GM20000 (cell line): ENCODE results near the gene DAW1.

Experiments used
- DNase-seq: peaks from one replicate; pipeline ENCODE4 v3.0.0; 2012; ENCODE audit warnings: low spot score
- TF ChIP-seq, protein P1 (sequence below): IDR thresholded peaks from 2 replicates; pipeline ENCODE4 v1.5.1; 2012; ENCODE audit warnings: mild to moderate bottlenecking, control low read depth; ENCODE audit errors: extremely low read depth, missing control alignments

DAW1 gene

DNA sequence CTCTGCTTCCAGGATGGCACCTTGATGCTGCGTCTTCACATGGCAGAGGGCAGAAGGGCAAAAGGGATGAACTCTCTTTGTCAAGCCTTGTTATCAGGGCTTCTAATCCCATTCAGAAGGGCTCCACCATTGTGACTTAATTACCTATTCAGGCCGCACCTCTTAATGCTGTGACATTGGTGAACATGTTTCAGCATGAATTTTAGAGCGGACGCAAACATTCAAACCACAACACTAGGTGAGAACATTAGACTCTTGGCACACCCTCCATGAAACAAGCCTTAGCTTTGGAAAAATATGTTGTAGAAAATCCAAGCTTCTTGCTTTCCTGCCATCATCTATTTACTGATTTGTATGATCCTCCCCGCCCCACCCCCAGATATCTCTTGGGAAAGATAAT lies 17.9 kb downstream of the DAW1 start:
- TF ChIP-seq, protein P1, sequence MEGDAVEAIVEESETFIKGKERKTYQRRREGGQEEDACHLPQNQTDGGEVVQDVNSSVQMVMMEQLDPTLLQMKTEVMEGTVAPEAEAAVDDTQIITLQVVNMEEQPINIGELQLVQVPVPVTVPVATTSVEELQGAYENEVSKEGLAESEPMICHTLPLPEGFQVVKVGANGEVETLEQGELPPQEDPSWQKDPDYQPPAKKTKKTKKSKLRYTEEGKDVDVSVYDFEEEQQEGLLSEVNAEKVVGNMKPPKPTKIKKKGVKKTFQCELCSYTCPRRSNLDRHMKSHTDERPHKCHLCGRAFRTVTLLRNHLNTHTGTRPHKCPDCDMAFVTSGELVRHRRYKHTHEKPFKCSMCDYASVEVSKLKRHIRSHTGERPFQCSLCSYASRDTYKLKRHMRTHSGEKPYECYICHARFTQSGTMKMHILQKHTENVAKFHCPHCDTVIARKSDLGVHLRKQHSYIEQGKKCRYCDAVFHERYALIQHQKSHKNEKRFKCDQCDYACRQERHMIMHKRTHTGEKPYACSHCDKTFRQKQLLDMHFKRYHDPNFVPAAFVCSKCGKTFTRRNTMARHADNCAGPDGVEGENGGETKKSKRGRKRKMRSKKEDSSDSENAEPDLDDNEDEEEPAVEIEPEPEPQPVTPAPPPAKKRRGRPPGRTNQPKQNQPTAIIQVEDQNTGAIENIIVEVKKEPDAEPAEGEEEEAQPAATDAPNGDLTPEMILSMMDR = no peak
- DNase-seq = no peak

DNA sequence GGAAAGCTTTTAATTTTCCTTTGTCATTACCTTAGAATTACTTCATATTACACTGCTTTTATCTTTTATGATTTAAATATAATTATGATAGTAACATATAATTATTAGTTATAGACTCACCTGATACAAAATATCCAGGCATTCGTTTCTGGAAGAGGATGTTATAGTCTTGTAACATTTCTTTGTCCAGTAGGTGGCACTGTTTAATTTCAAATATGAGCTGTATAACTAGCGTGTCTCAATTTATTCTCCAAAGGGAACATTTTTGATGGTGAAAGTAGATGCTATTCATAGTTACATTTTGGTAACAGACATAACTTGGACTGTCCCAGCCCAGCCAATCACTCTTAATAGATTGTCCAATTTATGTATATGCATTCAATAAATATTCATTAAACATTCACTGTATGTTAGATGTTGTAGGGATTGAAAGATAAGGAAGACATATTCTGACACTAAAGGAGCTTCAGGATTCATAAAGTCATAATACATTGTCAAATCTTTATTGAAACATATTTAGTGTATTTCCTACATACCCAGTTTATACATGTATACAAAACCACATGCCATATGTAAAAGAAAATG lies 19.2 kb downstream of the DAW1 start:
- TF ChIP-seq, protein P1 = no peak
- DNase-seq = no peak

DNA sequence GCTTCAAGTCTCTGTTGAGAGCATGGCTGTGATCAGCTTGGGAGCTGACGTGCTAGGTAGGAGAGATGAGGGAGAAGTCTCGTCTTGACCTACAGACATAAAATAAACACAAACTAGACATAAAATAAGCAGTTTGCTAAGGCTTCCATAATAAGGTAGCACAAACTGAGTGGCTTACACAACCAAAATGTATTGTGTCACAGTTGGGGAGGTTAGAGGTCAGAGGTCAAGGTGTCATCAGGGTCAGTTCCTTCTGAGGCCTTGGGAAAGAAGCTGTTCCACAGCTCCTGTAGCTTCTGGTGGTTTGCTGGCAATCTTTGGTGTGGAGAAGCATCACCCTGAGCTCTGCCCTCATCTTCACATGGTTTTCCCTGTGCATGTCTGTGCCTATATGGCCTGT lies 20.2 kb downstream of the DAW1 start:
- TF ChIP-seq, protein P1 = no peak

DNA sequence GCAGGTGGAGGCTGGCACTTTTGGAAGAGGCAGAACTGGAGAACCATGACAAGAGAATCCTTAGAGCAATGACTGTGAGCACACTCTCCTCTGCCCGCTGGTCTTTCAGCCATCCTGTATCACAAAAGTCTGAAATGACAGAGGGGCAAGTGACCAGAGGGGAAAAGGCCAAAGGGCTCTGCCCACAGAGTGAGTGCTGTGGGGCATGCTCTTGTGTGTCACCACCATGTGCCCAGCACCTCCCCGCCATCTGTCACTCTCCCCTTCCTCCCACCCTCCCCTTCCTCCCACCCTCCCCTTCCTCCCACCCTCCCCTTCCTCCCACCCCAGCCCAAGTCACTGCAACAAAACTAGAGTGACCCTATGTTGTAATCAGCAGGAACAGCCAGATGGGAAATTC lies 31.9 kb downstream of the DAW1 start:
- DNase-seq = no peak
- TF ChIP-seq, protein P1 = no peak

More for the DNA sequence above, 20.2 kb downstream of the DAW1 start:
- DNase-seq = no peak

DNA sequence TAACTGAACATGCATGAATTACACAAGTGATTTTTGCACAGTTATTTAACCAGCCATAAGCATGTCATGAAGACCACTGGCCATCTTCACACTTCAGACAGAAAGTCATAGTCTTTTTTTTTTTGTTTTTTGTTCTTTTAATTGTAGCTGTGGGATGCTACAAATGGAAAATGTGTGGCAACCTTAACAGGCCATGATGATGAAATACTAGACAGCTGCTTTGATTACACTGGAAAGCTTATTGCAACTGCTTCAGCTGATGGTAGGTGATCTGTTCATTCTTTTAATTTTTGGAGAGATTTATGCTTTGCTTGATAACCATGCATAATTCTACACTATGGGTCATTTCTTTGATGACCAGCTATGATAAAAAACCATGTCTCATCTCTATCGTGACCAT lies 35.6 kb downstream of the DAW1 start:
- TF ChIP-seq, protein P1 = no peak
- no peak for DNase-seq

DNA sequence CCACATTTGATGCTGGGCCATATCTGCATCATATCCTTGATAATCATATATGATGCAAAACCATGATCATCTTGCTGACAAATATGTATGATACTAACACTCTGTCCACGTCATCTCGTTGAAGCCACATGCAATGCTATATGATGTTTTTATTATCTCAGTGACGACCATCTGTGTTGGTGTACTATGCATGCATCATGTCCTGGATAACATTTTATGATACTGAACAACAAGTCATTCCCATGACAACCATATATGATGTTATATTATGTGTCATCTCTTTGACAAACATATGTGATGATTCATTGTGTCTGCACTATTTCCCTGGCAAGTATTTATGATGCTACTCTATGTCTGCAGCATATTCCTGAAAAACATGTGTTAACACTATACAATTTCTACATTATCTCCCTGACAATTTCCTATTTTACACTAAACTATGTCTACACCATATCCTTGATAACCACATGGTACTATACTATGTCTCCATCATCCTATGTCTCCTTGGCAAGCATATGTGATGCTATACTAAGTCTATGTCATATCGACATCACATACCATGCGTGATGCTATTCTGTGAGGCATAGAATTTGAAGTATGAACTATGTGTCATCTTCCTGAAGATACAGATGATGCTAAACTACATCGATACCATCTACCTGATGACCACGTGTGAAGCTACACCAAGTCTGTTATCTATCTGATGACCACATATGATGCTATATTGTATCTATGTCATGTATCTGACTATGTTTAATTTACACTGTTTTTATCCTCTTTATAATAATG lies 37.0 kb downstream of the DAW1 start:
- TF ChIP-seq, protein P1 = no peak
- DNase-seq = no peak

DNA sequence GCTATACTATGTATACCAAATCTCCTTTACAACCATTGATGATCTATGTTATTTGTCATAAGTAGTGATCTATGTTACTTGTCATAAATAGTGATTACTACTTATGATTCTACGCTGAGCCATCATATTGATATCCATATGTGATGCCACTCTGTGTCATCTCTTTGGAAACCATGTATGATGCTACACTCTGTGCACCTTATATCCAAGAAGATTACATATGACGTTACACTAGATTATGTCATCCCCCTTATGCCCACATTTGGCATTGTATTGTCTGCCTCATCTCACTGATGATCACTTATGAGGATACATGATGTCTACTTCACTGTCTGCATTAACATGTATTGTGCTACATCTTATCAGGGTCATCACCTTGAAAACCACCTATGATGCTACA lies 42.9 kb downstream of the DAW1 start:
- DNase-seq = no peak
- TF ChIP-seq, protein P1 = no peak
